HepG2 (cell line): ENCODE results near the gene PYGO2. TPM values are rescaled to one million over a fixed set of nuclear protein-coding genes. Genes with fewer than 3 reads are reported as not detected.

Experiments used
- ATAC-seq: fragments of 200-7000 bp; cut with Tn5 transposase; 3 replicates; pipeline ENCODE4 v1.9.1; 2020; ENCODE audit warnings: mild to moderate bottlenecking, moderate library complexity
- BruUV-seq: library from RNA; stranded (reverse); fragments of 400-500 nt; replicated peaks from 2 replicates; lab custom pipeline; 2021; lab: Mats Ljungman, UMichigan
- CTCF ChIA-PET: fragments of 300-600 bp; formaldehyde crosslinking; extraction: SDS; loops from one replicate; lab custom pipeline; 2021; ENCODE audit warnings: low total read pairs, inconsistent platforms, low intra/inter-chr PET ratio; lab: Yijun Ruan, JAX
- POLR2A ChIA-PET: fragments of 350-600 bp; sonication (Branson Sonifier 250); formaldehyde crosslinking; loops from one replicate; lab custom pipeline; 2020; ENCODE audit warnings: antibody characterized with exemption, inconsistent platforms; lab: Yijun Ruan, JAX
- DNase-seq: peaks from one replicate; pipeline ENCODE4 v3.0.0-alpha.2; 2015; ENCODE audit warnings: low spot score
- FAIRE-seq: peaks from 3 replicates; lab custom pipeline; 2011; peaks lifted over from hg19 to GRCh38; lab: Jason Lieb, UNC
- H2AFZ ChIP-seq: one replicate; pipeline ENCODE4 v1.6.1; 2011; ENCODE audit warnings: low read length, inconsistent platforms
- H3K27ac ChIP-seq: fragments of 300-600 bp; 3 replicates; pipeline ENCODE4 v1.8.0; 2011; ENCODE audit warnings: mixed run types, mild to moderate bottlenecking, mixed read lengths, low read length, inconsistent platforms; ENCODE audit not compliant: insufficient read depth; ENCODE audit errors: extremely low read length
- H3K27me3 ChIP-seq, 2 experiments: fragments of 200-600 bp in 1 of 2; 2 replicates in 1 of 2; 3 replicates in 1 of 2; pipeline versions ENCODE4 v1.6.0 to v1.8.0; 2011; ENCODE audit warnings: low read length in 2 of 2, mild to moderate bottlenecking in 2 of 2, moderate library complexity in 2 of 2, inconsistent platforms in 1 of 2; ENCODE audit not compliant: insufficient read depth in 2 of 2, control insufficient read depth in 1 of 2
- H3K36me3 ChIP-seq, 2 experiments: fragments of 200-600 bp in 1 of 2; replicated peaks in 1 of 2; 2 replicates in 1 of 2; 3 replicates in 1 of 2; pipeline versions ENCODE4 v1.5.1 to v1.8.0; 2011; ENCODE audit warnings: low read length in 2 of 2, inconsistent platforms in 1 of 2; ENCODE audit not compliant: insufficient read depth in 2 of 2, control insufficient read depth in 1 of 2
- H3K4me1 ChIP-seq: 2 replicates; pipeline ENCODE4 v1.5.1; 2012; ENCODE audit warnings: low read length, inconsistent platforms; ENCODE audit not compliant: insufficient read depth
- H3K4me2 ChIP-seq: 2 replicates; pipeline ENCODE4 v1.6.0; 2011; ENCODE audit warnings: low read depth, low read length, inconsistent platforms
- H3K4me3 ChIP-seq, 3 experiments: fragments of 200-600 bp in 1 of 3; sonication (generic), shearing (Covaris generic) in 1 of 3; replicated peaks in 1 of 3; 2 replicates each; pipeline ENCODE4 v1.5.1; 2011 to 2016; ENCODE audit warnings: low read length in 3 of 3, inconsistent platforms in 2 of 3, low read depth in 2 of 3, mild to moderate bottlenecking in 2 of 3, control low read depth in 1 of 3, mixed read lengths in 1 of 3; ENCODE audit not compliant: insufficient read depth in 1 of 3
- H3K79me2 ChIP-seq: one replicate; pipeline ENCODE4 v1.6.1; 2011; ENCODE audit warnings: low read length, inconsistent platforms; ENCODE audit not compliant: insufficient read depth
- H3K9ac ChIP-seq: 2 replicates; pipeline ENCODE4 v1.6.0; 2011; ENCODE audit warnings: mild to moderate bottlenecking, low read depth, low read length, inconsistent platforms; ENCODE audit not compliant: insufficient read depth
- H3K9me3 ChIP-seq: 2 replicates; pipeline ENCODE4 v1.5.1; 2012; ENCODE audit warnings: mild to moderate bottlenecking, low read length
- H4K20me1 ChIP-seq: 2 replicates; pipeline ENCODE4 v1.6.0; 2011; ENCODE audit warnings: inconsistent platforms, mild to moderate bottlenecking, low read length, moderate library complexity; ENCODE audit not compliant: insufficient read depth
- CENPBD1 ChIP-seq: sonication (generic); formaldehyde crosslinking; IDR thresholded peaks from 2 replicates; pipeline ENCODE4 v1.8.0; 2022; ENCODE audit warnings: missing genetic modification reagents, low read depth, mild to moderate bottlenecking, borderline replicate concordance
- ELF1 ChIP-seq: sonication (generic); formaldehyde crosslinking; IDR thresholded peaks from 2 replicates; pipeline ENCODE4 v1.4.0; 2020; ENCODE audit warnings: missing genetic modification reagents
- FOXA1 ChIP-seq, 2 experiments: fragments of 450-650 bp in 1 of 2; sonication (generic) in 1 of 2; formaldehyde crosslinking in 1 of 2; IDR thresholded peaks; 2 replicates each; pipeline versions ENCODE4 v1.4.0 to v1.6.1; 2016 to 2020; ENCODE audit warnings: missing genetic modification reagents in 1 of 2
- FOXO1 ChIP-seq: sonication (generic); formaldehyde crosslinking; IDR thresholded peaks from 2 replicates; pipeline ENCODE4 v1.4.0; 2020; ENCODE audit warnings: missing genetic modification reagents
- GABPB1 ChIP-seq: IDR thresholded peaks from 2 replicates; pipeline ENCODE4 v1.6.1; 2016; ENCODE audit warnings: mild to moderate bottlenecking, missing genetic modification reagents, moderate library complexity, missing compliant biosample characterization
- HDAC2 ChIP-seq: sonication (generic); formaldehyde crosslinking; IDR thresholded peaks from 2 replicates; pipeline ENCODE4 v1.4.0; 2020; ENCODE audit warnings: missing genetic modification reagents
- PHF5A ChIP-seq: IDR thresholded peaks from one replicate; pipeline ENCODE4 v1.6.1; 2018; ENCODE audit warnings: low read depth, missing genetic modification reagents; ENCODE audit not compliant: unreplicated experiment
- RFX1 ChIP-seq: fragments of 450-650 bp; IDR thresholded peaks from 2 replicates; pipeline ENCODE4 v1.6.1; 2017
- SAP130 ChIP-seq: IDR thresholded peaks from 2 replicates; pipeline ENCODE4 v1.6.1; 2016; ENCODE audit warnings: low read depth
- SRSF9 ChIP-seq: fragments of 200-400 bp; formaldehyde crosslinking; IDR thresholded peaks from 2 replicates; pipeline ENCODE4 v1.6.1; 2018; ENCODE audit warnings: borderline replicate concordance, mild to moderate bottlenecking, low read depth, low read length; ENCODE audit not compliant: insufficient read depth, poor library complexity, severe bottlenecking
- ZBTB7A ChIP-seq: sonication (generic); formaldehyde crosslinking; IDR thresholded peaks from 2 replicates; pipeline ENCODE4 v1.8.0; 2022; ENCODE audit warnings: mild to moderate bottlenecking, missing genetic modification reagents
- ZFP90 ChIP-seq: sonication (generic); formaldehyde crosslinking; IDR thresholded peaks from 2 replicates; pipeline ENCODE4 v1.8.0; 2022; ENCODE audit warnings: missing genetic modification reagents, mild to moderate bottlenecking, inconsistent platforms, borderline replicate concordance
- ZNF18 ChIP-seq: sonication (generic); formaldehyde crosslinking; IDR thresholded peaks from 2 replicates; pipeline ENCODE4 v1.8.0; 2022; ENCODE audit warnings: mild to moderate bottlenecking, missing genetic modification reagents; ENCODE audit not compliant: insufficient replicate concordance
- ZNF451 ChIP-seq: sonication (generic); formaldehyde crosslinking; IDR thresholded peaks from 2 replicates; pipeline ENCODE4 v1.5.0; 2020; ENCODE audit warnings: mild to moderate bottlenecking, missing genetic modification reagents
- ZNF530 ChIP-seq: sonication (generic); formaldehyde crosslinking; IDR thresholded peaks from 2 replicates; pipeline ENCODE4 v1.5.0; 2020; ENCODE audit warnings: low read depth, mild to moderate bottlenecking, missing genetic modification reagents
- ZNF687 ChIP-seq: sonication (generic); formaldehyde crosslinking; IDR thresholded peaks from 2 replicates; pipeline ENCODE4 v1.5.1; 2020; ENCODE audit warnings: mild to moderate bottlenecking, missing genetic modification reagents, moderate library complexity
- ZNF766 ChIP-seq: sonication (generic); formaldehyde crosslinking; IDR thresholded peaks from 2 replicates; pipeline ENCODE4 v1.5.0; 2020; ENCODE audit warnings: missing genetic modification reagents, borderline replicate concordance
- ZNF772 ChIP-seq: sonication (generic); formaldehyde crosslinking; IDR thresholded peaks from 2 replicates; pipeline ENCODE4 v1.5.0; 2020; ENCODE audit warnings: mild to moderate bottlenecking, missing genetic modification reagents
- WGBS: methylation state at CpG from one replicate; pipeline ENCODE4 v1.1.6; 2017; ENCODE audit warnings: low lambda C conversion rate; 5-methylcytosine and 5-hydroxymethylcytosine counted together
- in situ Hi-C: cut with HindIII; loops from 2 replicates; pipeline ENCODE4 v1.10.0; 2017; ENCODE audit warnings: low pct_unique_long_range_greater_than_20kb; ENCODE audit not compliant: extremely low pct_ligation_motif_present
- intact Hi-C: fragments of 100-400 bp; cut with micrococcal nuclease; formaldehyde crosslinking; loops from one replicate; pipeline ENCODE4 v1.10.0; 2022; ENCODE audit not compliant: unreplicated experiment
- polyA plus RNA-seq, 8 experiments: library from polyadenylated mRNA; depleted of rRNA in 3 of 8; stranded (reverse) in 7 of 8; unstranded in 1 of 8; fragments of >200 nt; fragmentation: Illumina TruSeq in 4 of 8; extraction: Trizol in 4 of 8; gene quantifications; 2 replicates each; pipeline versions ENCODE4 v1.2.1 to v1.2.3, GENCODE V29; 2011 to 2016; ENCODE audit warnings: low read depth in 4 of 8, missing spikeins in 1 of 8, mixed read lengths in 1 of 8; ENCODE audit not compliant: insufficient read depth in 1 of 8
- total RNA-seq, 5 experiments: library from RNA; depleted of rRNA; stranded (reverse); fragments of >200 nt; fragmentation: Illumina TruSeq; extraction: Trizol; gene quantifications; 2 replicates each; pipeline ENCODE4 v1.2.3, GENCODE V29; 2016; ENCODE audit warnings: low read depth in 1 of 5

Gene PYGO2
- total and polyA plus RNA-seq, 2 of the 13 experiments (the other 11 are each of a cell fraction or from before 2014, with no cell fraction given) = 20.3 to 21.8 TPM

GRCh38 chr1:154955039-154955717 lies 6.4 kb downstream of the PYGO2 start:
- H3K27ac ChIP-seq = peak overlapping the region; percentile 96
- WGBS = 15% methylated on average over 4 of the region's 4 CpGs
- H3K9me3 ChIP-seq = no peaks in the 10 kb centered on the region
- FAIRE-seq (peak; percentile 42), DNase-seq (peak; percentile 77), ATAC-seq (peak; percentile 80)
- BruUV-seq = TSS peak; percentile 34
- peaks cover 48% of the 10 kb centered on the region for H3K4me1 ChIP-seq
- ChIA-PET POLR2A (interaction anchor here (0.6 to 4.1 kb wide), 17 partner anchors 9 to 238 kb away, joined by 3 to 91 read pairs (median 5); partner anchors contain the start of genes ADAM15, CKS1B, EFNA4 and FLAD1), CTCF (interaction anchor here (2.0 kb wide), 1 partner anchor 62 kb away, joined by 8 read pairs; no protein-coding TSS in a partner anchor)
- intact Hi-C loops (no loop called here), in situ Hi-C loops (no loop called here)
- peak overlapping the region; percentile 89 for H3K9ac ChIP-seq
- no peaks in the 10 kb centered on the region for H3K79me2 ChIP-seq
- H2AFZ ChIP-seq = no peak overlapping the region
- H3K4me3 ChIP-seq = peak overlapping the region; percentile 61 to 72 (median 69)
- H3K4me2 ChIP-seq = peak overlapping the region; percentile 95
- H3K27me3 ChIP-seq = no peaks in the 10 kb centered on the region; a peak in 1 of 5 replicates
- peaks cover 5 to 20% of the 10 kb centered on the region in 2 experiments; a peak in 4 of 5 replicates for H3K36me3 ChIP-seq
- H4K20me1 ChIP-seq = no peaks in the 10 kb centered on the region
- no peak for TF ChIP-seq SRSF9
- TF ChIP-seq ZNF451 (CRISPR knock-in tag) = 0 out of 2 replicates have a peak, but pooled peaks have one; percentile 35
- peak; percentile 10; the same call in 1 of the 2 replicates for TF ChIP-seq HDAC2 (CRISPR knock-in tag)
- TF ChIP-seq ZNF687 = peak; percentile 67
- no peak for TF ChIP-seq ZNF766 (CRISPR knock-in tag)
- no peak for TF ChIP-seq CENPBD1
- peak; percentile 87 for TF ChIP-seq SAP130 (CRISPR knock-in tag)
- no peak for TF ChIP-seq FOXA1 (IDR thresholded peaks at IDR 0.05)
- TF ChIP-seq FOXA1 (CRISPR knock-in tag; IDR thresholded peaks at IDR 0.05) = peak; percentile 24; the same call in 1 of the 2 replicates
- TF ChIP-seq ZNF18 = peak; percentile 35
- TF ChIP-seq ZNF772 = peak; percentile 63; the same call in 1 of the 2 replicates
- no peak for TF ChIP-seq ZNF530 (CRISPR knock-in tag)
- peak; percentile 58 for TF ChIP-seq ELF1 (CRISPR knock-in tag)
- TF ChIP-seq GABPB1 (CRISPR knock-in tag) = peak; percentile 42; the same call in 1 of the 2 replicates
- peak; percentile 69; the same call in 1 of the 2 replicates for TF ChIP-seq FOXO1
- TF ChIP-seq RFX1 = peak; percentile 91
- peak; percentile 22 for TF ChIP-seq PHF5A (CRISPR knock-in tag)
- TF ChIP-seq ZBTB7A = no peak
- no peak for TF ChIP-seq ZFP90 (CRISPR knock-in tag)
